Measurements from ENCODE around the gene OCA2.

Gene OCA2

DNA sequence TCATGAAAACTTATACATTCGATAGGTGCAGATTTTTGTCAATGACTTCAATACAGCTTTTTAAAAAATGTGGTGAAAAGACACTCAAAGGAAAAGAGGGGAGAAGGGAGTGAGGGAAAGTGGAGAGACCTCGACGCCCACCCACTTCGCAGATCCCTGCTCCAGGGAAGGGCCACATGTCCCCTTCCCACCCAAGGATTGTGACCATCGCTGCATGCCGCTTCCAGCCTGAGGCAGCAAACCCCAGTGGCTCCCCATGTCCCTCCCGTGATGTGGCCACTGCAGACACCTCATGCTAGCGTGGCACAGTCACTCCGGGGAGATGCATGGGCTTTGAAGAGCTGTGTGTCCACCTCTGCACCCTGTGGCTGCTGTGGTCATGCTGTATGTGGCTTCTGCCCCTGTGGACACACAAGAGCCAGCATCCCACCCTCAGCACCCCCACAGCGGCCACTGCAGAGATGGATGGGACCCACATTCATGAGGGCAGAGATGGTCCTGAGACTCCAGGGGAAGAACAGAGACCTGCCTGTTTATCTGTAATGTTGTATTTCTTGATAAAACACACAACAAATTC is 230.2 kb downstream of the OCA2 start:
- Histone ChIP-seq H3K36me3 (ENCODE audit: insufficient read depth, low read length) (no peaks in the 10 kb centered on the region), H3K9ac (ENCODE audit: low read depth, low read length) (no peak overlapping the region), H3K9me3 (ENCODE audit: control insufficient read depth, insufficient read depth, low read length) (no peaks in the 10 kb centered on the region), H3K4me1 (ENCODE audit: insufficient read depth, low read length) (no peaks in the 10 kb centered on the region)

DNA sequence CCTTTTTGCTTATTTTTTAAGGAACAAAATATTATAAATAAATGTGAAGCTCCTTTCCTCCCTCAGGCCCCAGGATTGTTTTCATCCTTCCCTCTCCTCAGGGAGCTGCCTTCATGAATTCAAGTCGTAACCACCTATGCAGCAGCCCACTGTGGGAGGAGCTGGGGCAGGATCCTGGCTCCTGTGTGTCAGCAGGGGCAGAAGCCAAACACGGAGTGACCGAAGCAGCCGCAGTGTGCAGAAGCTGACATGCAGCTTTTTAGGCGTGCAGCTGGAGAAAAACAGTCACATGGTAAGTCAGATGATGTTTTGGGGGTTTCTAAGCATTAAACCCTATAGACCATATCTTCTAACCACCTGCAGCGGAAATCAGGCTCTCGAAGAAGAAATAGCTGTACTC is 231.3 kb downstream of the OCA2 start:
- no peaks in the 10 kb centered on the region for H3K4me1 ChIP-seq (ENCODE audit: insufficient read depth, low read length)
- H3K9ac ChIP-seq (ENCODE audit: low read depth, low read length) = no peak overlapping the region
- no peaks in the 10 kb centered on the region for H3K36me3 ChIP-seq (ENCODE audit: insufficient read depth, low read length)
- H3K9me3 ChIP-seq (ENCODE audit: control insufficient read depth, insufficient read depth, low read length) = no peaks in the 10 kb centered on the region

DNA sequence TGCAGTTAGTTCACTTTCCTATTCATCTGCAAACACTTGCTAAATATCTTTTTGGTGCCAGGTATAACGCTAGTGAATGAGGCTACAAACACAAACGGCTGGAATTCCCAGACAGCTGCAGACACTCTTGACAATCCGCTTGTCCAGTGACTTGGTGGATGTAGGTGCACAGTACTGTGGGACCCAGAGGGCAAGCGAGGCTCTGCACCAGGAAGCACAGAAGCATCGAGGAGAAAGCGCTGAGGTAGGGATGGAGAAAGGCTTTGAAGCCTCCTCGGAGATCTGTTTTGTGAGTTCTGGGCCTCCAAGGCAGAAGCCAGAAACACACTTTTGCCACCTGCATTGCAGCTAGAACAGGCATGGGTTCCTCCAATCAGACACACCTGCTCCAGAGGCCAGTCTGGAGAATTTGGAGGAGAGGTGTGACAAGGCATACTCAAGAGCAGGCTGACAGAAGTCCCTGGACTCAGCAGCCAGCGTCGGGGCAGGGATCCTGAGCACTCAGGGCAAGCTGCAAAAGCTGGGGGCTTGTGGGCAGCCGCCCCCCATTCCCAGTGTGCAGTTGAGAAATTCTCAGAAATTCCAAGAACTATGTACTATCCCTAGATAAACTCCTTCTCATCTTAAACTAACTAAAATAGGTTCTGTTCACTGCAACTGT is 232.5 kb downstream of the OCA2 start:
- Histone ChIP-seq H3K4me1 (ENCODE audit: insufficient read depth, low read length) (no peaks in the 10 kb centered on the region), H3K36me3 (ENCODE audit: insufficient read depth, low read length) (no peaks in the 10 kb centered on the region), H3K9me3 (ENCODE audit: control insufficient read depth, insufficient read depth, low read length) (no peaks in the 10 kb centered on the region; the same call in 1 of the 2 replicates), H3K9ac (ENCODE audit: low read depth, low read length) (no peak overlapping the region)

DNA sequence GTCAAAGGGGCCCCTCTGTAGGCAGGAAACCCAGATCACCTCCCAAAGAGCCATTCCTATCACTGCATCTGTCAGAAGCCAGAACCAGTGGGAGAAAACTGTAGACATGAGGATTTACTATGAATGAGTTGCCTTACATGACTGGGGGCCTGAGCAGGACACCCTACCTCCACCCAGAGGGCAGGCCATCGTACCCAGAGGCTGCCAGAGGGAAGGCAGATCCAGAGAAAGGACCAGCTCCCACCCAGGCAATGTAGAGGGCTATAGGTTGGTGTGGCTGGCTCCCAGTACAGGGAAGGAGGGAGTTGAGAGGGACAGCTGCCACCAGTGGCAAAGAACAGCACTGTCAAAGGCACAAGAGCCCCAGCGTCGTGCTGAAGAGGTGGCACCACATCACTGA is 233.2 kb downstream of the OCA2 start:
- Histone ChIP-seq H3K36me3 (ENCODE audit: insufficient read depth, low read length) (no peaks in the 10 kb centered on the region), H3K9me3 (ENCODE audit: control insufficient read depth, insufficient read depth, low read length) (no peaks in the 10 kb centered on the region; the same call in none of the 2 replicates), H3K9ac (ENCODE audit: low read depth, low read length) (no peak overlapping the region), H3K4me1 (ENCODE audit: insufficient read depth, low read length) (no peaks in the 10 kb centered on the region)

DNA sequence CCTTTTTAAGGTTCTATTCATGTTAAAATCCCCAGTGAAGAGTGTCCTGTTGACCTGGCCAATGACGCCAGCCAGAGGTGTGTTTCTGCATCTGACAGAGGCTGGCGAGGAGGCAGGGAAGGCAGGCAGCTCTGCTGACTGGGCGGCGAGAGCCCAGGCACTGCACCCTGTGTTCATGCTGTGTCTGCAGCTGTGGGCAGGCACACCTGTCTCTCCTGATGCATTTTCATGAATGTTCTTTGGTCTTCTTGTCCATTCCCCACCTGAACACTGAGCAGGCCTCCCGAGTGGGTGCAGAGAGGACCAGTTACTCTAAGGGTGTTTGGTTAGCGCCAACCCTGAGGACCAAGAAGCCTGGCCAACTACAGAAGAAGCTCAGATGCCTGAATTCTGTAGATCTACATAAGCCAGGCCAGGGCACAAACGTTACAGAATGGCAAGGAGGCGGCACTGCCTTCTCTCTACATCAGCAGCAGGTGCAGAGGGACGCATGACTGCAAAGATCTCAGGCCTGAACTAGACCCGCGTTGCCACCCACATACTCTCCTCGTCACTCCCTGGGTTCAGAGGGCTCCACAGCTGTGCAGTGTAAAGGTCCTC is 233.7 kb downstream of the OCA2 start:
- Histone ChIP-seq H3K36me3 (ENCODE audit: insufficient read depth, low read length) (no peaks in the 10 kb centered on the region), H3K9ac (ENCODE audit: low read depth, low read length) (no peak overlapping the region), H3K4me1 (ENCODE audit: insufficient read depth, low read length) (no peaks in the 10 kb centered on the region), H3K9me3 (ENCODE audit: control insufficient read depth, insufficient read depth, low read length) (no peaks in the 10 kb centered on the region; the same call in none of the 2 replicates)

DNA sequence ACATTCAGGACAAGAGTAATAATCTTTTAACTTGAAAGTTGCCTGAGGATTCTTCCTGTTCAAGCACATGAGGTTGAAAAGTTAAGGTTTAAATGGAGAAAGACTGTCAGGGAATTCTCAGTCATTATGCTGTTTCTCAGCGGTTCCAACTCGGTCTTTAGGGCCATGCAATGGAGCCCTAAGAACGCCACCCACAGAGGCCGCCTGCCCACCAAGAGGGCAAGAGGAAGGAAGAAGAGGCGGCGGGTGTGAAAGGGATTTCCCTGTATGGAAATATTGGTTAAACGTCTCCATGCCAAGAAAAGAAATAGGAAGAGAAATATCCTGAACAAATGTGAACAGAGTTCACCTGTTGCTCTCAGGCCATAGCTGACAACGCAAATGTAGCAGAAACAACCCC is 234.4 kb downstream of the OCA2 start:
- Histone ChIP-seq H3K9ac (ENCODE audit: low read depth, low read length) (no peak overlapping the region), H3K9me3 (ENCODE audit: control insufficient read depth, insufficient read depth, low read length) (no peaks in the 10 kb centered on the region; the same call in none of the 2 replicates)

DNA sequence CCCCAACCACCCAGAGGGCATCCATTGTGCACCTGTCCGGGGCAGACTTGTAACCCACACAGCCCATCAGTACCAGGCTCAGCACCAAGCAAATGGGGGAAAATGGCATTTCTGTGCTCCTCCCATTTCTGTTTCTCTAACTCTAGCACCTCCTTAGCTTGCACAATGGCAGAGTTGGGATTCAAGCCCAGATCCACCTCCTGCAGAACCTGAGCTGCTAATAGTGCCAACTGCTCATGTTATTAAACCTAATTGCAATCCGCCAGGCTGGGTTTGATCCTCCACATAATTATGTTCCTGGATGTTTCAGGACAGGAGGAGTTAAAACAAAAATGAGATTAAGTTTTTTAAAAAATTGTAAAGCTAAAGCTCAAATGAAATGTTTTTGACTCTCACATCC is 235.0 kb downstream of the OCA2 start:
- H3K36me3 ChIP-seq (ENCODE audit: insufficient read depth, low read length) = no peaks in the 10 kb centered on the region
- H3K9me3 ChIP-seq (ENCODE audit: control insufficient read depth, insufficient read depth, low read length) = no peaks in the 10 kb centered on the region; the same call in none of the 2 replicates
- H3K9ac ChIP-seq (ENCODE audit: low read depth, low read length) = no peak overlapping the region
- no peaks in the 10 kb centered on the region for H3K4me1 ChIP-seq (ENCODE audit: insufficient read depth, low read length)

More for the DNA sequence above, 234.4 kb downstream of the OCA2 start:
- Histone ChIP-seq H3K4me1 (ENCODE audit: insufficient read depth, low read length) (no peaks in the 10 kb centered on the region), H3K36me3 (ENCODE audit: insufficient read depth, low read length) (no peaks in the 10 kb centered on the region)

DNA sequence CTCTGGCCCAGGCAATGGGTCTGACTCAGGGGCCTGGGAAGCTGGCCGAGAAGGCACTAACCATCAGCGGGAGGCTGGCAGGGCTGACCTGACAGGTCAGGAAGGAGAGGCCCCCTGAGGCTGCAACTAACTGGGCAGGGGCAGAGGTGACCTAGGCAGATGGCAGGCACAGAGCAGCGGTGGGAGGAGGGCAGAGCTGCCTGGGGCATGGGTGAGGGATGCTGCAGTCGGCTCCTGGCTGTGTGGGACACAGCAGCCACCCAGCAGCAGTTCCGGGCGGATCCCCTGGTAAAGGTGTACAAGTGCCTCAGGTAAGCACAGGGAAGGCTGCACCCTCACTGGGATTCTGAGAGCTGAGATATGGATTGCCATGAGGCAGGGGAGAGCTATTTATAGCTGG is 236.1 kb downstream of the OCA2 start:
- no peaks in the 10 kb centered on the region for H3K36me3 ChIP-seq (ENCODE audit: insufficient read depth, low read length)
- no peaks in the 10 kb centered on the region for H3K4me1 ChIP-seq (ENCODE audit: insufficient read depth, low read length)
- H3K9ac ChIP-seq (ENCODE audit: low read depth, low read length) = no peak overlapping the region
- no peaks in the 10 kb centered on the region; the same call in none of the 2 replicates for H3K9me3 ChIP-seq (ENCODE audit: control insufficient read depth, insufficient read depth, low read length)

DNA sequence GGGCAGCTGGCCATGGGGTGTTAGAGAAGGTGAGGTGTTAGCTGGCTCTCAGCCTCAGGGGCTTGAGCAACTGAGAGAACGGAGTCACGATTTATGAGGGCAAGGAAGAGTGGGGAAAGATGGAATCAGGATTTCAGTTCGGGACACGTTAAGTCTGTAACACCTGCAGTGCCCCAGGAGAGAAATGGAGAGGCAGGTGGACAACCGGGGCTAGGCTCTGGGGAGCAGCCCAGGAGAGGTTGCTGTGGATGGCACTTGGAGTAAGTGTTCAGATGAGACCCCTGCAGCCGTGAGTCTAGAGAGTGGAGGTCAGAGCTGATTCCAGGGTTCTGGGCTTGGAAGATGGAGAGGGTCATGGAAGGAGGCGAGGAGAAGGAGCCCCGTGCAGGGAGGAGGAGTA is 237.9 kb downstream of the OCA2 start:
- Histone ChIP-seq H3K9me3 (ENCODE audit: control insufficient read depth, insufficient read depth, low read length) (no peaks in the 10 kb centered on the region; the same call in none of the 2 replicates), H3K9ac (ENCODE audit: low read depth, low read length) (no peak overlapping the region), H3K4me1 (ENCODE audit: insufficient read depth, low read length) (no peaks in the 10 kb centered on the region), H3K36me3 (ENCODE audit: insufficient read depth, low read length) (no peaks in the 10 kb centered on the region)

DNA sequence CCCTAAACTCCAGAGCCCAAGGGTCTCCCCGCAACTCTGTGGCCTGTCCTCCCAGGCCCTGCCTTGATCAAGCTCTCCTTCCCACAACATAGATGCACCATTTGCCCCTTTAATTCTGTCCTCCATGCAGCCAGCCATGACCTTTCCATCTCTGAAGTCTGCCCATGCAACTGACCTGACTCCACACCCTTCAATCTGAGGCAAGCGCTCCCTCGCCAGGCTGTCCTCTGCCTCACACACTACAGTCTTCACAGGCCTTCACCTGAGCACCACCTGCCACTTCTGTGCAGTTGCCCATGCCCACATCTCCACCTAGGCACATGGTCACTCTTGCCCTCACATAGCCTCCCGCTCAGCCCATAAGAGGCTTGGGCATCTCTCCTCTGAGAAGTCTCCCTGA is 244.0 kb downstream of the OCA2 start:
- no peaks in the 10 kb centered on the region for H3K9me3 ChIP-seq (ENCODE audit: control insufficient read depth, insufficient read depth, low read length)
- no peaks in the 10 kb centered on the region for H3K36me3 ChIP-seq (ENCODE audit: insufficient read depth, low read length)
- H3K4me1 ChIP-seq (ENCODE audit: insufficient read depth, low read length) = no peaks in the 10 kb centered on the region
- no peak overlapping the region for H3K9ac ChIP-seq (ENCODE audit: low read depth, low read length)

DNA sequence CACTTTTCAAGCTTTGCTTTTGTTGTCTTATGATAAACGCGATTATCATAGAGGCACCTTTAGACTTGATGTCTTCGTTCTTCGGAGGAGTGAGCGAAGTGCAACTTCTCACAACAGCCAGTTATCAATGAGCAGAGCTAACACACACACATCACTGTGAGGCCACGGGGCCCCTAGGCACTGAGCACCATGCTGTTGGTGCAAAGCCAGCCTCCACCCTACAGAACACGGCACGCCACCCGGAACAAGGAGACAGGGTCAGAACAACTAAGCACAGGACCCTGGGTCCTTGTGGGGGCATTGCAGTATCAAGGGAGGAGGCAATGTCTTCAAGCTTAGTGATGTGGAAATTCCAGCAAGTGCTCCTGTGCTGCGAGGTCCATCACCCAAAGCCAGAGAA is 244.5 kb downstream of the OCA2 start:
- Histone ChIP-seq H3K9me3 (ENCODE audit: control insufficient read depth, insufficient read depth, low read length) (no peaks in the 10 kb centered on the region), H3K4me1 (ENCODE audit: insufficient read depth, low read length) (no peaks in the 10 kb centered on the region), H3K36me3 (ENCODE audit: insufficient read depth, low read length) (no peaks in the 10 kb centered on the region), H3K9ac (ENCODE audit: low read depth, low read length) (no peak overlapping the region)

DNA sequence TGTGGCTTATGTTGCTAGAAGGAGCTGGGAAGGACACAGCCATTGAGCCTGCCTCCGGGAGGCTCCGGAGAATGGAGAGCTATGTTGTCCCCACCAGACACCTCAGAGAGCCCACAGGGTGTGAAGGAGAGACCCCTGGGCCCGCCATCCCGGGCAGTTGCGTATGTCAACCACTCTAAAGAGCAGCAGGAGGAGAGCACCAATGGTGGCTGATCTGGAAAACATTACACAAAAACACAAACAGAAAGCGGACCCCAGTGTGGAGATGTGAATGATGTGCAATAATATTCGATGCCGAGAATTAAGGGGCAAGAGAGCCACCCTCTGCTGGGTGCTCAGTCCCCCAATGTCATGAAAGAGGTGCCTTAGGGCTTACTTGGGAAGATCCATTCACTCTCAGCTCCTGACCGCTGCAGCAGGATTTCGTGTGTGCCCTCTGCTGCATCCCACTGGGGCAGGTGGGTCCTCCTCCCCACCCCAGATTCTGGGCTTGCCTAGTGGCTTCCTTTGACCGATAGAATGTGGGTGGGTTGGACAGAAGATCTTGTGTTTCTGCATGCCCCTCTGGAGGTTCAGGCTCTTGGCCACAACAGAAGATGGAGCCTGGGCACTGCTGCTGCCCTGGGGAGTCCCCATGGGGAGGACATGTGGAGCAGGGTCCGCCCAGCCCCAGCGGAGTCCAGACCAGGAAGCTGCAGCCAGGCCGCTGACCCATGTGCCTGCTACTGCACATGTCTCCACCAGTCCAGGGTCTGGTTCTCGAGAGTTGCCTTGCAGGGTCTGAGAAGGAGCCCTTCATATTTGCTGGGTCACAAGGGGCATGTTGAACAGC is 245.3 kb downstream of the OCA2 start:
- H3K9me3 ChIP-seq (ENCODE audit: control insufficient read depth, insufficient read depth, low read length) = no peaks in the 10 kb centered on the region; the same call in 1 of the 2 replicates
- H3K9ac ChIP-seq (ENCODE audit: low read depth, low read length) = no peak overlapping the region
- no peaks in the 10 kb centered on the region for H3K36me3 ChIP-seq (ENCODE audit: insufficient read depth, low read length)
- H3K4me1 ChIP-seq (ENCODE audit: insufficient read depth, low read length) = no peaks in the 10 kb centered on the region

DNA sequence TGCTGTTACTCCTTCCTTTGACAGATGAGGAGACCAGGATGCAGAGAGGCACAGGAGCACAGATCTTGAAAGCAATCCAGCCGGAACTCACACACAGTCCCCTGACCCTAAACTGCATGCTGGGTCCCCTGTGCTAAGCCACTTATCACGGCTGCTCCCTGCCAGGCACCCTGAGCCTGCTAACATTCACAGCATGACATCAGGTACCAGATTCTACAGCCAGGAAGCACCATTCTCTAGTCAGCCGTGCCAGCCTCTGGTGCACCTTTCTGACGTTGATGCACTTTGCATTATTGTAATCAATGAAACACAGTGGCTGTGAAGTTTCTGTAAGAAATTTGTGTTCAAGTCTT is 247.3 kb downstream of the OCA2 start:
- no peaks in the 10 kb centered on the region for H3K4me1 ChIP-seq (ENCODE audit: insufficient read depth, low read length)
- H3K9ac ChIP-seq (ENCODE audit: low read depth, low read length) = no peak overlapping the region
- H3K9me3 ChIP-seq (ENCODE audit: control insufficient read depth, insufficient read depth, low read length) = no peaks in the 10 kb centered on the region; the same call in 1 of the 2 replicates
- H3K36me3 ChIP-seq (ENCODE audit: insufficient read depth, low read length) = no peaks in the 10 kb centered on the region

DNA sequence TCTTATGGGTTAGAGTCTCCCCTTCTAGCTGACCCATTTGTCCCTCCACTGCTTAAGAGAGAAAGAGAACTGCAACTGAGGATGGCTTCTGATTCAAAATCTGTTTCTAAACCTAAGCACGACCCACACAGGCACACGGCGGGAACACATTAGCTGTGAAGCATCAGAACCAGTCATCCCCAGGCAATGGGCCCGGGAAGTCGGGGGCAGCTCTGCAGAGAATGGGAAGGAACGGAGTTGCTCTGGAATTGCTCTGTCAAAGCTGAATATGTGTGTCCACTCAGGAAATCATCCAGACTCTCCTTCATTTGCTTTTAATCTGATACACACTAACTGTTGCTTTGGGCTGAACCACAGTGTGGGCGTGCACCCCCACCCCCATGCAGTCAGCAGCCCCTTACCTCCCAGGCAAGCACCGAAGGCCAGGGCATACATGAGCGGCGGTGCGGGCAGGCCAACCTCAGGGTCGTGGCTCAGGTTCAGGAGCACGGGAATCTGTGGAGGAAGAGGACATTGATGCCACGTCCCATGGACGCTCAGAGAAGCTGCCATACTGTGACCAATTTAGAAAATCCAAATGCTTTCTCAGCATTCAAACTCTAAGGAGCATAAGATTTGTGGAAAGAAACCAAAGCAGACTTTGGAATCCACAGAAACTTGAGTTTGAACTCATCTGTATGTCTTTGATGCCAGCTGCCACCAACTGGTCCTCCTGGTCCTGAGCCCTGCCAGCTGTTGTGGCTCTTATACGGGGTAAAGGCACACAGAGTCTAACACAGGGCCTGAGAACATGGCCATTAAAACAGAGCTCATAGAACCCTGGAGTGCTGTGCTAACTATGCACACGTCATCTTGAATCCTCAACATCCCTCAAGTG is 247.9 kb downstream of the OCA2 start:
- Histone ChIP-seq H3K9me3 (ENCODE audit: control insufficient read depth, insufficient read depth, low read length) (no peaks in the 10 kb centered on the region; the same call in 1 of the 2 replicates), H3K9ac (ENCODE audit: low read depth, low read length) (no peak overlapping the region), H3K36me3 (ENCODE audit: insufficient read depth, low read length) (no peaks in the 10 kb centered on the region), H3K4me1 (ENCODE audit: insufficient read depth, low read length) (no peaks in the 10 kb centered on the region)

Data from ES-I3 (cell line).